Measurements from ENCODE around the gene FBXW5.

The FBXW5 gene

DNA sequence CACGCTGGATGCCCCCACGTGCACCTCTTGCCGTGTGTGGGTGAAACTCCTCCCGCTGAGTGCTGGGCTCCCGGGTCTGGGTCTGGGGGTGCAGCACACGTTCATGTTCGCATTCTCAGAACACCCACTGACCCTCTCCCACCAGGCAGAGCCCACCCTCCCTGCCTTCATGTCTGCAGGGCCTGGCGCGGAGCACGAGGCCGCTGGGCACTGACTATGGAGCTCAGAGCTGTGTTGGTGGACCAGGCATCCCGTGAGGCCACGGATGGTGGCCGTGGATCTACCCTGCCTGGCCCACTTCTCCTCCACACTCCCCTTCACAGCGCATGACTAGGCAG, 16.4 kb upstream of the FBXW5 start:
- no peak for DNase-seq (ENCODE audit: low read depth in 2 of 2)

DNA sequence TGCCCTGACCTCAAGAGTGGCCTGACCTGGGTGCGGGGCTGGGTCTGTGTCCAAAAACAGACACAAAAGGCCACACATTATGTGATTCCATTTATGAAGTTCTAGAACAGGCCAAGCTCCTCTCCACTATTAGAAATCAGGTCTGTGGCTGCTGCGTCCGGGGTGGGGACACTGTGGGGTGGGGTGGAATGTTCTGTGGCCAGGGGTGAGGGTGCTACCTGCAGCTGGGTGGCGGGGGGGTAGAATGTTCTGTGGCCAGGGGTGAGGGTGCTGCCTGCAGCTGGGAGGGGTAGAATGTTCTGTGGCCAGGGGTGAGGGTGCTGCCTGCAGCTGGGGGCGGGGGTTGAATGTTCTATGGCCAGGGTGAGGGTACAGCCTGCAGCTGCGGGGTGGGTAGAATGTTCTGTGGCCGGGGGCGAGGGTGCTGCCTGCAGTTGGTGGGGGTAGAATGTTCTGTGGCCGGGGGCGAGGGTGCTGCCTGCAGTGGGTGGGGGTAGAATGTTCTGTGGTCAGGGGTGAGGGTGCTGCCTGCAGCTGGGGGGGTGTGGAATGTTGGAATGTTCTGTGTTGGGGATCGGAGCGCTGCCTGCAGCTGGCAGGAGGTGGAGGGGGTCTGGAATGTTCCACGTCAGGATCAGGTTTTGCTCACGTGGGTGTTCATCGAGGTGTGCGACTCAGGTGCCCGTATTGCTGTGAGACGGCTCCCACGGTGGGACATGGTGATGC, 15.8 kb upstream of the FBXW5 start:
- DNase-seq (ENCODE audit: low read depth in 2 of 2) = no peak

DNA sequence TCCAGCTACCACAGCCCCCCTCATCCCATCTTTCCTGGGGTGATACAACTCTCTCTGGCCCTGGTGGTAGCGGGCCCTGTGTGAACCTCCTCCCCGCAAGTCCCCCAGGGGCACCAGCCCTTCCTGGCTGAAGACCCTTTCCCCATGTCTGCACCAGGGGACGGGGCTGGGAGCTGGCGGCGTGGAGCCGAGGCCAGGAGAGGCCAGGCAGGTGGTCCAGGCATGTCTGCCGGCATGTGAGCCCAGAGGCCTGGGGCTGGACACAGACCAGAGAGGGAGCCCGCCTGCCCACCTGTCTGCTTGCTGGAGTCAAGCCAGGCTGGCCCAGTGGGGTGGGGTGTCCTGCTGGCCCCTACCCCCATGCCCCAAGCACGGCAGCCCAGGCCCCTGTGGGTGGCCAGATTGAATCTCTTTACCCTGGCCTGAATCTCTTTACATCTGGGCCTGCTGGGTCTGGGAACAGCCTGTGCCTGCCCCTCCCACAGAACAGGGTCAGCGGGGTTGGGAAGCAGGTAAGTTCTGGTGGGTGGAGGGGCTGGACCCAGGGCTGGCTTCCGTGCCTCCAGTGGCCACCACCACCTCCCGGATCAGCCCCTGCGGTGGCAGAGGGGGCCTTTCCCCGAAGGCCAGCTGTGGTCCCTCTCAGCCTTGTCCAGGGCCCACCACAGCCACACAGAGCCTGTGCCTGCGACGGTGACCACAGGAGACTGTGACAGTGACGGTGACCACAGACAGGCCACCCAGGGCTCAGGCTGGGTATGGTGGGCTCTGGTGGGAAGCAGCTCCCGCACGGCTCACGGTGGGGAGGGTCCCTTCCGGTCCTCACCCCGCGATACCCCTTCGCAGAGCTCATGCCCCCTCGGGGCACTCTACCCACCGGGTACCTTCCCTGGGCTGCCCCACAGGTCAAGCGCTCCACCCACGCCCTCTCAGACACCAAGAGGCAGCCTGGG, 14.6 kb upstream of the FBXW5 start:
- DNase-seq (ENCODE audit: low read depth in 2 of 2) = no peak

DNA sequence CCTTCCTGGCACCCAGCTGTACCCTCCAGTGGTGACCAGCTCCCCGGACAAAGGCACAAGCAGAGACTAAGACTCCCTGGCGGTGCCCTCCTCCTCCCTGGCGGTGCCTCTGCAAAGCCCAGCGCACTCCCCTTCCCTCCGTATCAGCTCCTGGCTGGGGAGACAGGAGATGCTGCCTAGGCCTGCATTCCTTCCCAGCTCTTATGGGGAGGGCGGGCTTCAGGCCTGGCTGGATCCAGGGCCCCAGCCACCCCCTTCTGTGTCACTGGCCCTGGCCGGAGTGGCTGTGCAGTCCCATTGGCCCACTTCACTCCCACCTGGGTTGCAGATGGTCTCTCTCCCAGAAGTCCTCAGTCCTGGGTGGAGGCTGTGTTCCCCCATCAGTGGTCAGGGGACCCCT, 13.9 kb upstream of the FBXW5 start:
- DNase-seq (ENCODE audit: low read depth in 2 of 2) = no peak

DNA sequence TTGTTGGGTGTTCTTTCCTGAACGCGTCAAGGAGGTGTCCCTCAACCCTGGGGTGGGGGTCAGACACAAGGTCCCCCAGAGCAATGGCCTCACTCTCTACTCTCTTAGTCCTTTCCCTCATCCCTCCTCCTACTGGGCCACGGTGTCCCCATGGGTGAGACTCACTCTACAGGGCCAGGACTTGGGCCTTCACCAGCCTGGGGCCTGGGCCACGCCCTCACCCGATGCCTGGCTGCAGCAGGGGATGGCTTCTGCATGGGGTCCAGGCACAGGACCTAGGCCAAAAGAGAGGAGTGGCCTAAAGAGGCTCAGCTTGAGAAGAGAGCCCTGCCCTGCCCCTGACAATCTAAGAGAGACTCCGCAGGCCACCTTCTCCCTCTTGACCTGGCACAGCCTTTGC, 13.4 kb upstream of the FBXW5 start:
- DNase-seq (ENCODE audit: low read depth in 2 of 2) = no peak

DNA sequence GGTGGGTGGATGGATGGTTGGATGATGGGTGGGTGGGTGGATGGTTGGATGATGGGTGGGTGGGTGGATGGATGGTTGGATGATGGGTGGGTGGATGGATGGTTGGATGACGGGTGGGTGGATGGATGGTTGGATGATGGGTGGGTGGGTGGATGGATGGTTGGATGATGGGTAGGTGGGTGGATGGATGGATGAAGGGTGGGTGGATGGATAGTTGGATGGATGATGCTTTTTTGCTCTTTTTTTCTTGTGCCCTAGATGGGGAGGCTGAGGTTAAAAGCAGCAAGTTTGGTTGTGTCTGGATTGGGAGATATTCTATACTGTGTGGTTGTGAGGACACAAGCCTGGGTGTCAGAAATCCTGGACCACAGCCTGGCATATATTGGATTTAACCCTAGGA, 12.9 kb upstream of the FBXW5 start:
- DNase-seq (ENCODE audit: low read depth in 2 of 2) = no peak

DNA sequence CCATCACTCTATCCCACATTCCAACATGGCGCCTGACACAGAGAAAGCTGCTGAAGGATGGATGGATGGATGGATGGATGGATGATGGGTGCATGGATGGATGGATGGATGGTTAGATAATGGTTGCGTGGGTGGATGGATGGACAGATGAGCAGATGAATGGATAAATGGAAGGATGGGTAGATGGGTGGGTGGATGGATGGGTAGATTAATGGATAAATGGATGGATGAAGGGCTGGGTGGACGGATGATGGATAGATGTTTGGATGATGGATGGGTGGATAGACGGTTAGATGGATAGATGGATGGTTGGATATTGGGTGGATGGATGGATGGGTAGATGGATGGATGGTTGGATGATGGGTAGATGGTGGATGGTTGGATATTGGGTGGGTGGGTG, 12.1 kb upstream of the FBXW5 start:
- no peak for DNase-seq (ENCODE audit: low read depth in 2 of 2)

DNA sequence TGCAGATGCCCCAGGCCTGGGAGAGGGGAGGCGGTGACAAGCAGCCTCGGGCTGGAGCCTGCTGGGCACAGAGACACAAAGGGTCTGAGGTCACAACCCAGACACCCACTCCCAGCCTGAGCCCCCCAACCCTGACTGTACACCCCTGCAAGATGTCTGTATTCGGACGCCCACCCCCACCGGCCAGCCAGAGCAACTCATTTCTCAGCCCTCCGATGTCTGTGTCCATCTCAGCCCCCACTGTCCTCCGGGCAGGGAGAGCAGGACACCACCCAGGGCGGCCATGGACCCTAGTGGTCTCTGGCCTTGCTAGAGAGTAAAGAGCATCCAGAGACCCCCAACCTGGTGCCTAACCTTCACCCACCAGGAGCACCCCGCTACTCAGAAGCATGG, 11.4 kb upstream of the FBXW5 start:
- DNase-seq (ENCODE audit: low read depth in 2 of 2) = no peak

DNA sequence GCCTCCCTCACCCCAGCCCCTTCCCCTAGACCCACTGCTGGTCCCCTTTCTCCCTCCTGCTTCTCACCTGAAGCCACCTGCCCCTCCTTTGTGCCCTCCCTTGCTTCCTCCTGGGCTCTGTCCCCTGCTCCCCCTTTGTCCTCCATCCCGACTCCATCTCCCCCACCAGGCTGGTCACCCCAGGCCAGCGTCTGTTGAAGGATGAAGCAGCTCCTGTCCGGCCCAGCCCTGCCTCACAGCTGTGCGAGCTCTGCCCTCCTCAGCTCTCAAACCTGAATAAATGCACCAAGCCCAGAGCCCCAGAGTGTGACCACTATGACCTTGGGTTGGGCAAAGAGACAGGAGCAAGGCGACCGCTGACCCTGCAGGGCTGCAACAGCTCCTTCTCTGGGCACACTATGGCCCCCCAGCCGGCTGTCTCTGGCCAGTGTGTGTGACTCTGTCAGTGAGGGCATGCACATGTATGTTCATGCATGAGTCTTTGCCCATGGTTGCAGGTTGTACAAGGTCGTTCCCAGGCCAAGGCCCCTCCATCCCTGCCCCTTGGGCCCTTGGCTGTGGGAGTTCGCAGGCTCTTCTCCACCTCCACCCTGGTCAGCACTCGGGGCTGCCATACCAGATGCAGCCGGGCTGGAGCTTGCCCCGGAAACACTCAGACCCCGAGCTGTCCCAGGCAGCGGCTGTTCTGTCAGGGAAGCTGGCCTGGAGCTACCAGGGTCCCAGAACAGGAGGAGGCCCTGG, 10.8 kb upstream of the FBXW5 start:
- DNase-seq (ENCODE audit: low read depth in 2 of 2) = no peak

DNA sequence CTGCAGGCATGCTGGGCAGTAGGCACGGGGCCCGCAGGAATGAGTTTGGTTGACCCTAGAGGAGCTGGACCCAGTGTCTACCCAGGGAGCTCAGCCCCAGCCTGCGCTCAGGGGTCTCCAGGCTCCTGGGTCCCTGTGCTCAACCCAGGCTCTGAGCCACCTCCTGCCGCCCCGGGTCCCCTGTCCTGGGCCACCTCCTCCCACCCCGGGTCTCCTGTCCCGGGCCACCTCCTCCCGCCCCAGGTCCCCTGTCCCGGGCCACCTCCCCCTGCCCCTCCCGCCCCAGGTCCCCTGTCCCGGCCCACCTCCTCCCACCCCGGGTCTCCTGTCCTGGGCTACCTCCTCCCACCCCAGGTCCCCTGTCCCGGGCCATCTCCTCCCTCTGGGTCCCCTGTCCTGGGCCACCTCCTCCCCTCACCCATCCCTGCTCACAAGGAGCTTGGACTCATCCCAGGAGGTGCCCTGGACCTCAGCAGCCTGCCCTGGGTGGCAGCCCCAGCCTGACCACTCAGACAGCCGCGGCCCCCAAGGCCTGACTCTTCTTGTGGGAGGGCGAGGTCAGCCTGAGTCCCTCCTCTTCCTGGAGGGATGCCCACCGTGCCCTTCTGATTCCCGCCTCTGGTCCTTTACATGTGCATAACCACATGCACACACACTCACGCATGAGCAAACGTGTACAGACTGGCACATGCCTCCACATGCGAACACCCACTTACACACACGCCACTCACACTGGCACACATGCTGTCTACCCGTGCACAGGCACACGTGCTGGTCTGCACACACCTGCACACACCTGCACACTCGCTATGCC, 9.9 kb upstream of the FBXW5 start:
- DNase-seq (ENCODE audit: low read depth in 2 of 2) = no peak

DNA sequence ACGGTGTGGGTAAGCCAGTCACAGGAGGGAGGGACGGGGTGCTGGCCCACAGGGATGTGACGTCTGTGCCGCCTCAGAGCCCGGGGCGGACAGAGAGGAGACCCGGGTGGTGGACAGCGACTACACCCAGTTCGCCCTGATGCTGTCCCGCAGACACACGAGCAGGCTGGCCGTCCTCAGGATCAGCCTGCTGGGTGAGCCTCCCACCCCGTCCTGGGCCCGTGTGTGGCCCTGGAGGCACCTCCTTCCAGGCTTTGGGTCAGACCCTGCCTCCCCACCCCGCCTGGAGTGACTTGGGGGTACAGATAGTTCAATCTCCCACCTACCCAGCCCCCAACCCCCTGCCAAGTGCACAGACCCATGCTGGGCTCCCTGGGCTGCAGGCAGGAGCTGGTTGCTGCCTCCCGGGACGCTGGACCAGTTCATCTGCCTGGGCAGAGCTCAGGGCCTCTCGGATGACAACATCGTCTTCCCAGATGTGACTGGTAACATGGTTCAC, 9.3 kb upstream of the FBXW5 start:
- no peak for DNase-seq (ENCODE audit: low read depth in 2 of 2)

DNA sequence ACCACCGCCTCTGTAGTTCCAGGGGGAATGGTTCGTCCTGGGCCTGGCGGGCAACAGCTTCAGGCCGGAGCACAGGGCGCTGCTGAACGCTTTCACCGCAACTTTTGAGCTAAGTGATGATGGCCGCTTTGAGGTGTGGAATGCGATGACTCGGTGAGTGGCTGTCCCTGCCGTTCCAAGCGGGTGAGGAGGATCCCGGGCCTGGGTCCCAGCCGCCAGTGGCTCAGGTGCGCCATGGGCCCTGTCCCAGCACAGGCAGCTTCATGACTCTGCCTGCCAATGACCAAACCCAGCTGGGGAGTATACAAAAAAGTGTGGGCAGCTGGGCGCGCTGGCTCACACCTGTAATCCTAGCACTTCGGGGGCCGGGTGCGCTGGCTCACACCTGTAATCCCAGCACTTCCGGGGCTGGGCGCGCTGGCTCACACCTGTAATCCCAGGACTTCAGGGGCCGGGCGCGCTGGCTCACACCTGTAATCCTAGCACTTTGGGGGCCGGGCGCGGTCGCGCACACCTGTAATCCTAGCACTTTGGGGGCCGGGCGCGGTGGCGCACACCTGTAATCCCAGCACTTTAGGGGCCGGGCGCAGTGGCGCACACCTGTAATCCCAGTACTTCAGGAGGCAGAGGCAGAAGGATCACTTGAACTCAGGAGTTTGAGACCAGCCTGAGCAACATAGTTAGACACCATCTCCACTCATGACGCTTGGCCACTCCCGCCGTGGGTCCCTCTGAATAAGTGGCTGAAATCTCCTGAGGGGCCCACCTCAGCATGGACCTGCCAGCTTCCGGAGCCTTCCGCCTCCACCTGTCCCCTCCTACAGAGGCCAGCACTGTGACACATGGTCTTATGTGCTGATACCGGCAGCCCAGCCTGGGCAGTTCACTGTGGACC, 8.6 kb upstream of the FBXW5 start:
- no peak for DNase-seq (ENCODE audit: low read depth in 2 of 2)

DNA sequence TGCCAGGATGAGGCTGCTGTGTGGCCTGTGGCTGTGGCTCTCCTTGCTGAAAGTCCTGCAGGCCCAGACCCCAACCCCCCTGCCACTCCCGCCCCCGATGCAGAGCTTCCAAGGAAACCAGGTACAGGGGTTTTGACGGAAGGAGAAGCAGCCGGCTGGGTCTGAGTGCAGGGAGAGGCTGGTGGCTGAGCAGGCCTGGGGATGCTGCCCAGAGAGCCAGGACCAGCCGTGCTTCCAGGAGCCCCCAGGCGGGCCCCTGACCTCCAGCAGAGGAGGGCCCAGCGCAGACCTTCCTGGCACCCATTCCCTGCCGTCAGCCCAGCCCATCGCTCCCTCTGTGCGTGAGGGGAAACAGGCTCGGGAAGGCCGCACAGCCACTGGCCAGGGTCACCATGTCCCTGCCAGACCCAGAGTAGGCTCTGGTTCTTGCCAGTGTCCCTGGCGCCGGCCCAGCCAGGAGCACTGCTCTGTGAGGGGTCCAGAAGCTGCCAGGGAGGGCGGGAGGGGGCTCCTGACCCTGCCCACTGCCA, 7.8 kb upstream of the FBXW5 start:
- DNase-seq (ENCODE audit: low read depth in 2 of 2) = no peak

DNA sequence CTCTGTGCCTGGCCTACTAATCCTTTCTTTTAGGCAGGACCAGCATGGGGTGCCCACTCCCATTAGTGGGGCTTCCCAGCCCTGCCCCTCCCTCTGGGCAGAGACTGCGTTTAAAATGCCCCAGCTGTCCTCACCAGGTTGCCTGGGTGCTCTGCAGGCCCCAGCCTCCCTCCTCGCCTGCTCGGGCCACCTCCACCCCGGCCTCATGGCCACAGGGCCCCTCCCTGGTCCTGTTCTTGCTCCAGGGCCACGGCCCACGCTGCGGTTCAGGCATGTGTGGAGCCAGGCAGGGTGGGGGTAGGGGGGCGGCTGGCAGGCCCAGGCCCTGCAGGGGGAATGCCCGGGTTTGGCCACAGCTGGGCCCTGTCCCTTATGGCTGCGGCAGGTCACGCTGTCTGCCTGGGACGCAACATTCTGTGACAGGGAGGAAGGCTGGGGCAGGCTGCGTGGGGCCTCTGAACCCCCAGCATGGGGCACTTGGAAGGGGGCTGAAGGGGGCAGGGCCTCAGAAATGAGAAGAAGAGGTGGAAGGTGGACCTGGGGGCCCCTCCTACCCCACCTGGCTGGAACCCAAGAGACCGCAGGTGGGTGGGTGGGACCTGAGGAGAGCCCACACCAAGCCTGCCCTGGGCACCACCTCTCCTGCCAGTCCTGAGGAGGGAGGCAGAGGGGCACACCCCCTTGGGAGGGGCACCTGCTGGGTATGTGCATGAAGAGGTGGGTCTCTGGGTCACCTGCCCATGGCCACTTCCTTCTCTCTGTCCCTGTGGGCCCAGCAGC, 7.2 kb upstream of the FBXW5 start, which contains the start of gene LCN12:
LCN12 (plus strand) TSS at position 733 of the 780 bp plus-strand sequence. CDS start 55 bp downstream, outside the sequence.
- no peak for DNase-seq (ENCODE audit: low read depth in 2 of 2)

DNA sequence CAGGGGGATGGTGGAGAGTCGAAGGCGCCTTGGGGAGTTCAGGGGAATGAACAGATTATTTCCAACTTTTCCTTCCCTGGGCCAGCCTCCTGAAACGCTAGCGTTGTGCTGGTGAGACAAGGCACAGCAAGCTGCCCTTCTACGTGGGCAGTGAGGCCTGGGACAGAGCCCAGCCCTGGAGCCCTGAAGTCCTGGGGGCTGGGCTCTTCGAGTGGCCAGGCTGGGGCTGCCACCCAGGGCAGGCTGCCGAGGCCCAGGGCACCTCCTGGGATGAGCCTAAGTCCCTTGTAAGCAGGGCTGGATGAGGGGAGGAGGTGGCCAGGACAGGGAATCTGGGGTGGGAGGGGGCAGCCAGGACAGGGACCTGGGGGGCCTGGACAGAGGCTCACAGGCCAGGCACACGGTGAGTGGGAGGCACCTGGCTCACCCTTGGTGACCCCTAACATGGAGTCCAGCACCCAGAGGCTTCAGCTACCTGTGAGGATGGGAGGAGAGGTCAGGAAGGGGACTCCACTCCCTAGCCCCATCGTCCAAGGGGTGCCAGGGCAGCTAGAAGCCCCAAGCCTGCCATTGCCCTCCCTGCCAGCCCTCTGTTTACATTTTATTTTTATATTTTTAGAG, 6.2 kb upstream of the FBXW5 start:
- no peak for DNase-seq (ENCODE audit: low read depth in 2 of 2)

DNA sequence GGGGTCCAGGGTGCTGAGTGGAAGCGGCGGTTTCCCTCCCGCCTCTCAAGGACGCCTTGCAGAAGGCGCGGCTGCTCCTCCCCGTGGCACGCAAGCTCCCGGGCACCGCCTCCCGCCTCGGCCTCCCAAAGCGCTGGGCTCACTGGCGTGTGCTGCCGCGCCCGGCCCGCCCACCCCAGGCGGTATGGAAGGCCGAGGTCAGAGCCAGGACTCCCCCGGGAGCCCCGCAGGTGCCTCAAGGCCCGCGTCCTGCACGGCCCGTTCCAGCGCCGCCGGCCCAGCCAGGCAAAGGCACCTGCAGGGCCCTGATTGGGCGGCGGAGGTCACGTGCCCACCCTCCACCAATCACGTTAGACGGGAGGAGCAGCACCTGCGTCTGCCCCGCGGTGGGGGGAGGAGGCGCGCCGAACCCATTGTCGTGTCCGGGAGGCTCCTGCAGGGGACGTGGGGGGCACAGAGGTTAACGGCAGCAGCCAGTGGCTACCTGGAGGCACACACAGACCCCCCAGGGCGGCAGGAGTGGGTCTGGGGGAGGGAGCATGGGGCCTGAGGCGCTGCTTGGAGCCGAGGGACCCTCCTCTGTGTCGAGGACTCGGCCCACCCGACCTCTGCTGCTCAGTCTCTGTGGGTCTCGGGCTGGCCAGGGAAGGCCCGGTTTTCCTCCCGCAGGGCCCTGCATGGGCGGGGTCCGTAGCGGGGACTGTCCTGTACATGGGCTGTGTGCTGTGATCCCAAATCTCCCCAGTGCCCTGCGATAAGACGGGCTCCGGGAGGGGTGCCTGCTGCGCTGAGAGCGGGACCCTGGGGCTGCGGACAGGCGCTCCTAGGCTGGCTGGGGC, 5.5 kb upstream of the FBXW5 start:
- peak; percentile 90 to 96 for DNase-seq (ENCODE audit: low read depth in 2 of 2)

DNA sequence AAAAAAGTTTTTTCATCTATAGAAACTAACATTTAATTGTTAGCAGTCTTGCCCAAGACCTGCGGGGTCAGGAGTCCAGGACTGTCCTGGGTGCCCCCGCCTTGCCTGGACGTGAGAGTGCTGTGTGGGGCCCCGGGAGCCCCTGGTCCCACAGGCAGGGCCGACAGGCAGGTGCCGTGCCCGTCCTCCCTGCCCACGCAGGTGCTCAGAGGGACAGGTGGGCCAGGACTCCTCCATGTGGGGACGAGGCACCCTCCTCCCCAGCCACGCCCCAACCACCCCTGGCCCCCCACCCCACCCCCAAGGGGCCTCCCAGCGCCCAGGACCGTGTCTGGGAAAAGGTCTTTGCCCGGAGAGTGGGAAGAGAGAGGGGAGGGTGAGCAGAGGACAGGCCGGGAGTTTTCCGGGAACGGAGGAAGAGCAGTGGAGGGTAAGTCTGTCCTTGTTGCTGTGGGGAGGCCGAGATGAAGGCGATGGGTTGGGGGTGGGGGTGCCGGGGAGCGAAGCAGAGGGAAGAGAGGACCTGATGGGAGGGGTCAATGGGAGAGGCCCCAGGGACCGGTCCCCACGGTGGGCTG, 4.8 kb upstream of the FBXW5 start:
- no peak for DNase-seq (ENCODE audit: low read depth in 2 of 2)
